Fibroblast of the aortic adventitia (primary cell): ENCODE measurements around the gene MRE11. TPM values are rescaled to one million over a fixed set of nuclear protein-coding genes. Genes with fewer than 3 reads are reported as not detected.

ENCODE experiments used
- DNase-seq: peaks from one replicate; pipeline ENCODE4 v3.0.0-alpha.2; 2010; ENCODE audit warnings: low read depth
- H3K4me3 ChIP-seq: 2 replicates; pipeline ENCODE4 v1.5.1; 2011; ENCODE audit warnings: low read depth, mild to moderate bottlenecking, control low read depth, low read length, moderate library complexity
- CTCF ChIP-seq: IDR thresholded peaks from 2 replicates; pipeline ENCODE4 v1.5.1; 2011; ENCODE audit warnings: mild to moderate bottlenecking, low read length, control low read depth, inconsistent platforms; ENCODE audit not compliant: insufficient read depth
- total RNA-seq: library from RNA; depleted of rRNA; stranded (reverse); fragments of >200 nt; gene quantifications from 2 replicates; pipeline ENCODE4 v1.2.3, GENCODE V29; 2012; ENCODE audit warnings: low replicate concordance

Gene MRE11
- total RNA-seq, 1 donor: 23.9 TPM

DNA sequence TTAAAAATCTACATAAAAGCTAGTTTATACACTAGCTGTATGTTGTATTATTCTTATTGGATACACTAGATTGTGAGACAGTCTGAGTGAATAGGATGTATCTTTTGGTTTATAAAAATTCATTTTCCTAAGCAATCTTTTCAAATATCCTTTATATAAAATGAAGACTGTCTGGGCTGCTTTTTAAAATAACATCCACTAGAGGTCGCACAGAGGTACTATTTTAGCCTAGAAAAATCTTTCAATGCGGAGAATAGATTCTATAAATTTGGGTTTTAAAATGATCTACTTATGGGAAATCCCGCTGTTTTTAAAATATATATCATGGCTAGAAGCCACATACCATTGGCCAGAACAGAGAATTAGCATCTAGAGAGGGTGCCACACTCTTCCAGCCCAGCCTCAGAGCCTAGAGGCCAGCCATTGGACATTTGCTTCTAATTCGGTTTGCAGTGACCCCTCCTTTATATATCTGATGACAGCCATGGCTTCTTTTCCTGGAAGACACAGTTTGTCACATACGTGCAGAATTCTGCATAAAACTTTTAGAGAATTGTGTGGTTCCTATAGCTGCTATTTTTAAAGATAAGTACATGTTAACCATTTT, 25.9 kb upstream of the MRE11 start:
- peak; percentile 56 for TF ChIP-seq CTCF
- H3K4me3 ChIP-seq: no peak overlapping the region
- DNase-seq: peak; percentile 68

DNA sequence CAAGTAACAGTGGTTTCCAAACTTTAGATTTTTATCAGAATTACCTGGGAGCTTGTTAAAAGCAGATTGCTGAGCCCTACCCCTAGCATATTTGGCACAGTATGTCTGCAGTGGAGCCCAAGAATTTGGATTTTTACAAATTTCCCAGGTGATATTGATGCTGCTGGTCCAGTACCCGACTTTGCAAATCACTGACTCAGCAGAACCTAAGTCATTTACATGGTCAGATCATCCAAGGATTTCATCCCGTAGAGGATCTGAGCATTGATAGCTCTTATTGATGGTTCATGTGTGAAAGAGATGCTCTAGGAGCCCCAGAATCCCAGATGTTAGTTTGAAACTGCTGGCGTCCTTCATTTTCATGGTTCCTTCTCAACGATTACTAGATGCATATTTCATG, 24.7 kb upstream of the MRE11 start:
- no peak overlapping the region for H3K4me3 ChIP-seq
- TF ChIP-seq CTCF: no peak
- no peak for DNase-seq

DNA sequence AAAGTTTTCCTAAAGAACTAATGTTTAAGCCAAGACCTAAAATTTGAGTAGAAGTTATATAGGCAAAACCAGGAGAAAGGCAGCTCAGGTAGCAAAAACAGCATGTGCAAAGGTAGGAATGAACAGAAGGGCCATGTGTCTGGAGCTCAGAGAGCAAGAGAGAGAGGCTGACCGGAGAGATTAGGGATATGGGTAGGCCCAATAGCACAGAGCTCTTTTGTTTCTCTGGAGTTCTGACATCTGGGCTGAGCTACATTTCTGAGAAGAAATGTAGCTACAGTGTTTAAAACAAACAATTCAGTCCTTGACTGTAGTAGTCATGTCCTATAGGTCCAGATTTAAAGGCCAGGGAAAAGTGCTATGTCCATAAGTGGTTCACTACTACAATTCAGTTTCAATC, 23.1 kb upstream of the MRE11 start:
- no peak for DNase-seq
- no peak overlapping the region for H3K4me3 ChIP-seq
- TF ChIP-seq CTCF: no peak

DNA sequence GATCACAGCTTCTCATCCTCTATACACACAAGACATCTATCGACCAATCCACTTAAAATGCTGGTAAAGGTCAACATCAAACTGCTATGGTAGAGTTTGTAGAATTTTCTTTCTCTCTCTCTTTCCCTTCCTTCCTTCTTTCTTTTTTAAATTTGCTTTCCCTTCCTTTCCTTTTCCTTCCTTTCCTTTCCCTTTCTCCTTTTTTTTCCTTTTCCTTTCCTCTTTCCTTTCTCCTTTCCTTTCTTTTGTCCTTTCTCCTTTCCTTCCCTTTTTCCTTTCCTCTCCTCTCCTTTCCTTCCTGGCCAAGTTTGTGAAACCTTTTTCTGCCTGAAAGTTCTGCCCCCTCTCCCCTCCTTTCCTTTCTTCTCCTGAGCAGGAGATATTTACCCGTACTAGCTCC, 21.8 kb upstream of the MRE11 start:
- DNase-seq: no peak
- TF ChIP-seq CTCF: no peak
- no peak overlapping the region for H3K4me3 ChIP-seq

DNA sequence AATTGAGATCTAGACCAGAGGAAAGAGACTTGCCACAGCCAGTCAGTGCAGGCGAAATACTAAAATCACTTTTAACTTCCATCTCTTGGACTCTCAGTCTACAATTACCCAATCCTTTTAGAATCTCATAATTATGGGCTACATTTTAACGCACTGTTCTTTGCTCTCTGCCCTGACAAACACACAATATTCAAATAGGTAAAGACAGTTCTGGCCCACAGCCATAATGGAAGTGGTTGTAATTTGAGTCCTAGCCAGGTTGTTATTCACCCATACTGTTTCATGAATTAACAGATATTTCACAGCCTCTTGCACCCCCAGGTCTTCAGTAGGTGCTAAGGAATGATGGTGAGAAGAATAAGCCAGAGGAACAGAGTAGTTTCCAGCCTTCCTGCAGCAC, 19.4 kb upstream of the MRE11 start:
- TF ChIP-seq CTCF: no peak
- H3K4me3 ChIP-seq: no peak overlapping the region
- DNase-seq: no peak

DNA sequence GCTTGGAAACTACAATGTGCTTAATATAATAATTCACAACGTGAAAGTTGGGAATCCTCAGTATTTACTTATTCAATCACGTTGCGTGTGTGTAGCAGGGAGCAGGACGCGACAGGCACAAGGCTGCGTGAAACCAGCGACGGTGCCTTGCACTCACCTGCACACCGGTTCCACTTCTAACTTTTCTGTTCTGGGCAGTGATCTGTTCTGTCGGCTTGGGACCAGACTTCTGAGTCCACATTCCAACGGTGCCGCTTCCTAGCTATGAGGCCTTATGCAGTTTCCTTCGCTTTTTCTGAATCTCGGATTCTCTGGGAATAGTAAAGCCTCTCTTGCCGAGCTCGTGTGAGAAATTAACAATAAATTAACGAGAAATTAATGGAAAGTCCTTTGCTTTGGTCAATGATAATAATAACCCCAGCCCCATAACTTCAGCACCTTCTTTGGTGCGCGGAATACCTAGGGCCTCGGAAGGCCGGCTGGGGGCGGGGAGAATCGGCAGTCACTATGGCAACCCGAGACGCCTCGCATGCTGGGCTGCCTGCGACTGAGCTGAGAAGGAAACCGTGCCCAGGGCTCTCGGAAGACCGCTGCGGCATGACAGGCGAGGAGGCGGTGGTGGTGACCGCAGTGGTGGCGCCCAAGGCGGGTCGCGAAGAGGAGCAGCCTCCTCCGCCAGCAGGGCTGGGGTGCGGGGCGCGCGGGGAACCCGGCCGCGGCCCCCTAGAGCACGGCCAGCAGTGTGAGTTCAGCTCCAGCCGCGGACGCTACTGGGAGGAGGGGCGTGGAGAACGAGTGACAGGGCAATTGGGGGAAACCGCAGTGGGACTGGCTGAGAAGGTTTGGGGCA, 18.5 kb upstream of the MRE11 start, which contains the start of gene C11orf97:
Gene C11orf97, plus strand, starts transcription at position 530 of the 850 bp plus-strand sequence. Its CDS starts 68 bp downstream, at position 598.
- TF ChIP-seq CTCF: no peak

More for the DNA sequence above, 18.5 kb upstream of the MRE11 start, which contains the start of gene C11orf97:
- no peak for DNase-seq
- H3K4me3 ChIP-seq: peak within 1 kb of the TSS; percentile 68
